NCI-H146 treated with DMSO at 0.1 percent for 48 hours (cell line): ENCODE data around the gene STH.
"Not testable (repeated sequence)": the region's sequence is repeated elsewhere in the genome, so short reads cannot be mapped to it uniquely, and the experiment has no call there.

Experiments used
- DNase-seq: peaks from one replicate; lab custom pipeline; 2025; ENCODE audit not compliant: unreplicated experiment; lab: John Stamatoyannopoulos, UW

Gene STH

DNA sequence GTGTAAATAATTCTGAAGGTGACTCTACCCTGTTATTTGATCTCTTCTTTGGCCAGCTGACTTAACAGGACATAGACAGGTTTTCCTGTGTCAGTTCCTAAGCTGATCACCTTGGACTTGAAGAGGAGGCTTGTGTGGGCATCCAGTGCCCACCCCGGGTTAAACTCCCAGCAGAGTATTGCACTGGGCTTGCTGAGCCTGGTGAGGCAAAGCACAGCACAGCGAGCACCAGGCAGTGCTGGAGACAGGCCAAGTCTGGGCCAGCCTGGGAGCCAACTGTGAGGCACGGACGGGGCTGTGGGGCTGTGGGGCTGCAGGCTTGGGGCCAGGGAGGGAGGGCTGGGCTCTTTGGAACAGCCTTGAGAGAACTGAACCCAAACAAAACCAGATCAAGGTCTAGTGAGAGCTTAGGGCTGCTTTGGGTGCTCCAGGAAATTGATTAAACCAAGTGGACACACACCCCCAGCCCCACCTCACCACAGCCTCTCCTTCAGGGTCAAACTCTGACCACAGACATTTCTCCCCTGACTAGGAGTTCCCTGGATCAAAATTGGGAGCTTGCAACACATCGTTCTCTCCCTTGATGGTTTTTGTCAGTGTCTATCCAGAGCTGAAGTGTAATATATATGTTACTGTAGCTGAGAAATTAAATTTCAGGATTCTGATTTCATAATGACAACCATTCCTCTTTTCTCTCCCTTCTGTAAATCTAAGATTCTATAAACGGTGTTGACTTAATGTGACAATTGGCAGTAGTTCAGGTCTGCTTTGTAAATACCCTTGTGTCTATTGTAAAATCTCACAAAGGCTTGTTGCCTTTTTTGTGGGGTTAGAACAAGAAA lies 5.1 kb downstream of the STH start:
- no peak for DNase-seq

DNA sequence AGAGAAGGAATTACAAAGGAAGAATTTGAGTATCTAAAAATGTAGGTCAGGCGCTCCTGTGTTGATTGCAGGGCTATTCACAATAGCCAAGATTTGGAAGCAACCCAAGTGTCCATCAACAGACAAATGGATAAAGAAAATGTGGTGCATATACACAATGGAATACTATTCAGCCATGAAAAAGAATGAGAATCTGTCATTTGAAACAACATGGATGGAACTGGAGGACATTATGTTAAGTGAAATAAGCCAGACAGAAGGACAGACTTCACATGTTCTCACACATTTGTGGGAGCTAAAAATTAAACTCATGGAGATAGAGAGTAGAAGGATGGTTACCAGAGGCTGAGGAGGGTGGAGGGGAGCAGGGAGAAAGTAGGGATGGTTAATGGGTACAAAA lies 7.0 kb downstream of the STH start:
- not testable (repeated sequence) for DNase-seq

DNA sequence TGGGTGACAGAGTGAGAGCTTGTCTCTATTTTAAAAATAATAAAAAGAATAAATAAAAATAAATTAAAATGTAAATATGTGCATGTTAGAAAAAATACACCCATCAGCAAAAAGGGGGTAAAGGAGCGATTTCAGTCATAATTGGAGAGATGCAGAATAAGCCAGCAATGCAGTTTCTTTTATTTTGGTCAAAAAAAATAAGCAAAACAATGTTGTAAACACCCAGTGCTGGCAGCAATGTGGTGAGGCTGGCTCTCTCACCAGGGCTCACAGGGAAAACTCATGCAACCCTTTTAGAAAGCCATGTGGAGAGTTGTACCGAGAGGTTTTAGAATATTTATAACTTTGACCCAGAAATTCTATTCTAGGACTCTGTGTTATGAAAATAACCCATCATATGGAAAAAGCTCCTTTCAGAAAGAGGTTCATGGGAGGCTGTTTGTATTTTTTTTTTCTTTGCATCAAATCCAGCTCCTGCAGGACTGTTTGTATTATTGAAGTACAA lies 8.5 kb downstream of the STH start:
- DNase-seq = no peak

DNA sequence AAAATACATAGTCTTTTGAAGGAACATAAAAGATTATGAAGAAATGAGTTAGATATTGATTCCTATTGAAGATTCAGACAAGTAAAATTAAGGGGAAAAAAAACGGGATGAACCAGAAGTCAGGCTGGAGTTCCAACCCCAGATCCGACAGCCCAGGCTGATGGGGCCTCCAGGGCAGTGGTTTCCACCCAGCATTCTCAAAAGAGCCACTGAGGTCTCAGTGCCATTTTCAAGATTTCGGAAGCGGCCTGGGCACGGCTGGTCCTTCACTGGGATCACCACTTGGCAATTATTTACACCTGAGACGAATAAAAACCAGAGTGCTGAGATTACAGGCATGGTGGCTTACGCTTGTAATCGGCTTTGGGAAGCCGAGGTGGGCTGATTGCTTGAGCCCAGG lies 9.5 kb downstream of the STH start:
- DNase-seq = no peak

DNA sequence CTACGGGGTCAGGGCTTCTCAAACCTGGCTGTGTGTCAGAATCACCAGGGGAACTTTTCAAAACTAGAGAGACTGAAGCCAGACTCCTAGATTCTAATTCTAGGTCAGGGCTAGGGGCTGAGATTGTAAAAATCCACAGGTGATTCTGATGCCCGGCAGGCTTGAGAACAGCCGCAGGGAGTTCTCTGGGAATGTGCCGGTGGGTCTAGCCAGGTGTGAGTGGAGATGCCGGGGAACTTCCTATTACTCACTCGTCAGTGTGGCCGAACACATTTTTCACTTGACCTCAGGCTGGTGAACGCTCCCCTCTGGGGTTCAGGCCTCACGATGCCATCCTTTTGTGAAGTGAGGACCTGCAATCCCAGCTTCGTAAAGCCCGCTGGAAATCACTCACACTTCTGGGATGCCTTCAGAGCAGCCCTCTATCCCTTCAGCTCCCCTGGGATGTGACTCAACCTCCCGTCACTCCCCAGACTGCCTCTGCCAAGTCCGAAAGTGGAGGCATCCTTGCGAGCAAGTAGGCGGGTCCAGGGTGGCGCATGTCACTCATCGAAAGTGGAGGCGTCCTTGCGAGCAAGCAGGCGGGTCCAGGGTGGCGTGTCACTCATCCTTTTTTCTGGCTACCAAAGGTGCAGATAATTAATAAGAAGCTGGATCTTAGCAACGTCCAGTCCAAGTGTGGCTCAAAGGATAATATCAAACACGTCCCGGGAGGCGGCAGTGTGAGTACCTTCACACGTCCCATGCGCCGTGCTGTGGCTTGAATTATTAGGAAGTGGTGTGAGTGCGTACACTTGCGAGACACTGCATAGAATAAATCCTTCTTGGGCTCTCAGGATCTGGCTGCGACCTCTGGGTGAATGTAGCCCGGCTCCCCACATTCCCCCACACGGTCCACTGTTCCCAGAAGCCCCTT lies 10.9 kb downstream of the STH start:
- no peak for DNase-seq

DNA sequence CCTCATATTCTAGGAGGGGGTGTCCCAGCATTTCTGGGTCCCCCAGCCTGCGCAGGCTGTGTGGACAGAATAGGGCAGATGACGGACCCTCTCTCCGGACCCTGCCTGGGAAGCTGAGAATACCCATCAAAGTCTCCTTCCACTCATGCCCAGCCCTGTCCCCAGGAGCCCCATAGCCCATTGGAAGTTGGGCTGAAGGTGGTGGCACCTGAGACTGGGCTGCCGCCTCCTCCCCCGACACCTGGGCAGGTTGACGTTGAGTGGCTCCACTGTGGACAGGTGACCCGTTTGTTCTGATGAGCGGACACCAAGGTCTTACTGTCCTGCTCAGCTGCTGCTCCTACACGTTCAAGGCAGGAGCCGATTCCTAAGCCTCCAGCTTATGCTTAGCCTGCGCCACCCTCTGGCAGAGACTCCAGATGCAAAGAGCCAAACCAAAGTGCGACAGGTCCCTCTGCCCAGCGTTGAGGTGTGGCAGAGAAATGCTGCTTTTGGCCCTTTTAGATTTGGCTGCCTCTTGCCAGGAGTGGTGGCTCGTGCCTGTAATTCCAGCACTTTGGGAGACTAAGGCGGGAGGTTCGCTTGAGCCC lies 11.6 kb downstream of the STH start:
- DNase-seq = no peak

DNA sequence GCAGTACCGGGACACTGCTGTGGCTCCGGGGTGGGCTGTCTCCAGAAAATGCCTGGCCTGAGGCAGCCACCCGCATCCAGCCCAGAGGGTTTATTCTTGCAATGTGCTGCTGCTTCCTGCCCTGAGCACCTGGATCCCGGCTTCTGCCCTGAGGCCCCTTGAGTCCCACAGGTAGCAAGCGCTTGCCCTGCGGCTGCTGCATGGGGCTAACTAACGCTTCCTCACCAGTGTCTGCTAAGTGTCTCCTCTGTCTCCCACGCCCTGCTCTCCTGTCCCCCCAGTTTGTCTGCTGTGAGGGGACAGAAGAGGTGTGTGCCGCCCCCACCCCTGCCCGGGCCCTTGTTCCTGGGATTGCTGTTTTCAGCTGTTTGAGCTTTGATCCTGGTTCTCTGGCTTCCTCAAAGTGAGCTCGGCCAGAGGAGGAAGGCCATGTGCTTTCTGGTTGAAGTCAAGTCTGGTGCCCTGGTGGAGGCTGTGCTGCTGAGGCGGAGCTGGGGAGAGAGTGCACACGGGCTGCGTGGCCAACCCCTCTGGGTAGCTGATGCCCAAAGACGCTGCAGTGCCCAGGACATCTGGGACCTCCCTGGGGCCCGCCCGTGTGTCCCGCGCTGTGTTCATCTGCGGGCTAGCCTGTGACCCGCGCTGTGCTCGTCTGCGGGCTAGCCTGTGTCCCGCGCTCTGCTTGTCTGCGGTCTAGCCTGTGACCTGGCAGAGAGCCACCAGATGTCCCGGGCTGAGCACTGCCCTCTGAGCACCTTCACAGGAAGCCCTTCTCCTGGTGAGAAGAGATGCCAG lies 12.9 kb downstream of the STH start:
- no peak for DNase-seq

DNA sequence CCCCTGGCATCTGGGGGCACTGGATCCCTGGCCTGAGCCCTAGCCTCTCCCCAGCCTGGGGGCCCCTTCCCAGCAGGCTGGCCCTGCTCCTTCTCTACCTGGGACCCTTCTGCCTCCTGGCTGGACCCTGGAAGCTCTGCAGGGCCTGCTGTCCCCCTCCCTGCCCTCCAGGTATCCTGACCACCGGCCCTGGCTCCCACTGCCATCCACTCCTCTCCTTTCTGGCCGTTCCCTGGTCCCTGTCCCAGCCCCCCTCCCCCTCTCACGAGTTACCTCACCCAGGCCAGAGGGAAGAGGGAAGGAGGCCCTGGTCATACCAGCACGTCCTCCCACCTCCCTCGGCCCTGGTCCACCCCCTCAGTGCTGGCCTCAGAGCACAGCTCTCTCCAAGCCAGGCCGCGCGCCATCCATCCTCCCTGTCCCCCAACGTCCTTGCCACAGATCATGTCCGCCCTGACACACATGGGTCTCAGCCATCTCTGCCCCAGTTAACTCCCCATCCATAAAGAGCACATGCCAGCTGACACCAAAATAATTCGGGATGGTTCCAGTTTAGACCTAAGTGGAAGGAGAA lies 13.5 kb downstream of the STH start:
- DNase-seq = no peak

DNA sequence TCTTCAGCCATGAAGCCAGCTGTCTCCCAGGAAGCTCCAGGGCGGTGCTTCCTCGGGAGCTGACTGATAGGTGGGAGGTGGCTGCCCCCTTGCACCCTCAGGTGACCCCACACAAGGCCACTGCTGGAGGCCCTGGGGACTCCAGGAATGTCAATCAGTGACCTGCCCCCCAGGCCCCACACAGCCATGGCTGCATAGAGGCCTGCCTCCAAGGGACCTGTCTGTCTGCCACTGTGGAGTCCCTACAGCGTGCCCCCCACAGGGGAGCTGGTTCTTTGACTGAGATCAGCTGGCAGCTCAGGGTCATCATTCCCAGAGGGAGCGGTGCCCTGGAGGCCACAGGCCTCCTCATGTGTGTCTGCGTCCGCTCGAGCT lies 14.1 kb downstream of the STH start:
- DNase-seq = no peak

DNA sequence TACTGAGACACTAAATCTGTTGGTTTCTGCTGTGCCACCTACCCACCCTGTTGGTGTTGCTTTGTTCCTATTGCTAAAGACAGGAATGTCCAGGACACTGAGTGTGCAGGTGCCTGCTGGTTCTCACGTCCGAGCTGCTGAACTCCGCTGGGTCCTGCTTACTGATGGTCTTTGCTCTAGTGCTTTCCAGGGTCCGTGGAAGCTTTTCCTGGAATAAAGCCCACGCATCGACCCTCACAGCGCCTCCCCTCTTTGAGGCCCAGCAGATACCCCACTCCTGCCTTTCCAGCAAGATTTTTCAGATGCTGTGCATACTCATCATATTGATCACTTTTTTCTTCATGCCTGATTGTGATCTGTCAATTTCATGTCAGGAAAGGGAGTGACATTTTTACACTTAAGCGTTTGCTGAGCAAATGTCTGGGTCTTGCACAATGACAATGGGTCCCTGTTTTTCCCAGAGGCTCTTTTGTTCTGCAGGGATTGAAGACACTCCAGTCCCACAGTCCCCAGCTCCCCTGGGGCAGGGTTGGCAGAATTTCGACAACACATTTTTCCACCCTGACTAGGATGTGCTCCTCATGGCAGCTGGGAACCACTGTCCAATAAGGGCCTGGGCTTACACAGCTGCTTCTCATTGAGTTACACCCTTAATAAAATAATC lies 14.6 kb downstream of the STH start:
- DNase-seq = no peak

DNA sequence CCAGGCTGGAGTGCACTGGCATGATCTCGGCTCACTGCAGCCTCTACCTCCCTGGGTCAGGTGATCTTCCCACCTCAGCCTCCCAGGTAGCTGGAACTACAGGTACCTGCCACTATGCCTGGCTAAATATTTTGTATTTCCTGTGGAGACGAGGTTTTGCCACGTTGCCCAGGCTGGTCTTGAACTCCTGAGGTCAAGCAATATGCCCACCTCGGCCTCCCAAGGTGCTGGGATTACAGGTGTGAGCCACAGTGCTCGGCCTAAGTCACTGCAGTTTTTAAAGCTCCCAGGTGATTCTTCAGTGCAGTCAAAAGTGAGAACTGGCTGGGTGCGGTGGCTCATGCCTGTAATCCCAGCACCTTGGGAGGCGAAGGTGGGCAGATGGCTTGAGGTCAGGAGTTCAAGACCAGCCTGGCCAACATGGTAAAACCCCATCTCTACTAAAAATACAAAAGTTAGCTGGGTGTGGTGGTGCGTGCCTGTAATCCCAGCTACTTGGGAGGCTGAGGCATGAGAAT lies 20.4 kb downstream of the STH start:
- DNase-seq = not testable (repeated sequence)

DNA sequence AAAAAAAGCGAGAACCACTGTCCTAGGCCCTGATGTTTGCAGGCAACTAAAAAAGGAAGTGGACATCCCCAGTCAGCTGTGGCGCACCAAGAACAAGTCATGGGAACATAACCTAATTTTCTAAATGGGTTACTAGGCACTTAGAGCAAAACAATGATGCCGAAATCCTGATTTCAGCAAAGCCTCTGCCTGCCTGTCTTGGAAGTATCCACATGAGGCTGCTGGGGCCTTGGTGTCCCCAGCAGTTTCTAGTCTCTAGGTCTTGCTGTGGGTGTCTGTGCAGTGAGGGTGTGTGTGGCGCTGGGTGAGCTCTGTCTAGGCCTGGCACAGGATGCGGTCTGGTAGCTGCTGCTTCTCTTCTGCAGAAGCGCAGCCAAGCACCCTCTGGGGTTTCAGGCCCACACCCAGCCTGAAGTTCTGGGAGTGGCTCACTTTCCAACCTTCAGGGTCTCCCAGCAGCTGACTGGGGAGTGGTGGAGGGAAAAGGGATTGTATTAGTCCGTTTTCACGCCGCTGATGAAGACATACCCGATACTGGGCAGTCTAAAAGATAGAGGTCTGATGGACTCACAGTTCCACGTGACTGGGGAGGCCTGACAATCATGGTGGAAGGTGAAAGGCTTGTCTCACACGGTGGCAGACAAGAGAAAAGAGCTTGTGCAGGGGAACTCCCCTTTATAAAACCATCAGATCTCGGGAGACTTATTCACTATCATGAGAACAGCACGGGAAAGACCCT lies 21.1 kb downstream of the STH start:
- DNase-seq = no peak

DNA sequence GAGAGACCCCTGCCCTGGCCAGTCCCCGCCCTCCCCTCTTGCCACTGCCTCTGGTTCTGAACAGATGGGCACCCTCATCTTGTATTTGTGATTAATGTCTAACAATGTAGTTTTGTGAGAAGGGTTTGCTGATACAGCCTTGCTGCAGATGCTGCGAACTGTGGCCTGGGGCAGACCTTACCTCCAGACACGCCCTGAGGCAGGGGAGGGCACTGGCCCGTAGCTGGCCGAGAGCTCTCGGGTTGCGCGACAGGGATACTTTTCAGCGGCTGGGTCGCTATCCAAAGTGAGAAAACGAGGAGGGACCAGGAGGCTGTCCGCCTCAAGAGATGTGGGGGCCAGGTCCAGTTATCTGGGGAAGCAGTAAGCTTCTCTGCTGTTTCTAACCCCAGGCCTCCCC lies 21.9 kb downstream of the STH start:
- DNase-seq = no peak

DNA sequence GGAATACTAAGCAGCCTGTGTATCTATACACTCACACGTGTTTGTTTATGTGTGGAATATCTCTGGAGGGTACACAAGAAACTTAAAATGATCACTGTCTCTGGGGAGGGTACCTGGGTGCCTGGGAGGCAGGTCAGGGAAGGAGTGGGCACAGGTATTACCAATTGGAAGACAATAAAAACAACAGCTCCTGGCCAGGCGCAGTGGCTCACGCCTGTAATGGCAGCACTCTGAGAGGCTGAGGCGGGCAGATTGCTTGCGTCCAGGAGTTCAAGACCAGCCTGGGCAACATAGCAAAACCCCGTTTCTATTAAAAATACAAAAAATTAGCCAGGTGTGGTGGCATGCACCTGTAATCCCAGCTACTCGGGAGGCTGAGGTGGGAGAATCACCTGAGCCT lies 24.3 kb downstream of the STH start:
- DNase-seq = not testable (repeated sequence)

DNA sequence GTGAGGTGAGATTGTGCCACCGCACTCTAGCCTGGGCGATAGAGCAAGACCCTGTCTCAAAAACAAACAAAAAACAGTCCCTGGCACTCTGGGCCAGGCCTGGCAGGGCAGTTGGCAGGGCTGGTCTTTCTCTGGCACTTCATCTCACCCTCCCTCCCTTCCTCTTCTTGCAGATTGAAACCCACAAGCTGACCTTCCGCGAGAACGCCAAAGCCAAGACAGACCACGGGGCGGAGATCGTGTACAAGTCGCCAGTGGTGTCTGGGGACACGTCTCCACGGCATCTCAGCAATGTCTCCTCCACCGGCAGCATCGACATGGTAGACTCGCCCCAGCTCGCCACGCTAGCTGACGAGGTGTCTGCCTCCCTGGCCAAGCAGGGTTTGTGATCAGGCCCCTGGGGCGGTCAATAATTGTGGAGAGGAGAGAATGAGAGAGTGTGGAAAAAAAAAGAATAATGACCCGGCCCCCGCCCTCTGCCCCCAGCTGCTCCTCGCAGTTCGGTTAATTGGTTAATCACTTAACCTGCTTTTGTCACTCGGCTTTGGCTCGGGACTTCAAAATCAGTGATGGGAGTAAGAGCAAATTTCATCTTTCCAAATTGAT lies 24.8 kb downstream of the STH start:
- DNase-seq = no peak

DNA sequence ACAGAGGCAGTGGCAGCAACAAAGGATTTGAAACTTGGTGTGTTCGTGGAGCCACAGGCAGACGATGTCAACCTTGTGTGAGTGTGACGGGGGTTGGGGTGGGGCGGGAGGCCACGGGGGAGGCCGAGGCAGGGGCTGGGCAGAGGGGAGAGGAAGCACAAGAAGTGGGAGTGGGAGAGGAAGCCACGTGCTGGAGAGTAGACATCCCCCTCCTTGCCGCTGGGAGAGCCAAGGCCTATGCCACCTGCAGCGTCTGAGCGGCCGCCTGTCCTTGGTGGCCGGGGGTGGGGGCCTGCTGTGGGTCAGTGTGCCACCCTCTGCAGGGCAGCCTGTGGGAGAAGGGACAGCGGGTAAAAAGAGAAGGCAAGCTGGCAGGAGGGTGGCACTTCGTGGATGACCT lies 25.5 kb downstream of the STH start:
- no peak for DNase-seq

DNA sequence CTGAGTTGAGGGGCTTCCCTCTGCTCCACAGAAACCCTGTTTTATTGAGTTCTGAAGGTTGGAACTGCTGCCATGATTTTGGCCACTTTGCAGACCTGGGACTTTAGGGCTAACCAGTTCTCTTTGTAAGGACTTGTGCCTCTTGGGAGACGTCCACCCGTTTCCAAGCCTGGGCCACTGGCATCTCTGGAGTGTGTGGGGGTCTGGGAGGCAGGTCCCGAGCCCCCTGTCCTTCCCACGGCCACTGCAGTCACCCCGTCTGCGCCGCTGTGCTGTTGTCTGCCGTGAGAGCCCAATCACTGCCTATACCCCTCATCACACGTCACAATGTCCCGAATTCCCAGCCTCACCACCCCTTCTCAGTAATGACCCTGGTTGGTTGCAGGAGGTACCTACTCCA lies 26.0 kb downstream of the STH start:
- no peak for DNase-seq

DNA sequence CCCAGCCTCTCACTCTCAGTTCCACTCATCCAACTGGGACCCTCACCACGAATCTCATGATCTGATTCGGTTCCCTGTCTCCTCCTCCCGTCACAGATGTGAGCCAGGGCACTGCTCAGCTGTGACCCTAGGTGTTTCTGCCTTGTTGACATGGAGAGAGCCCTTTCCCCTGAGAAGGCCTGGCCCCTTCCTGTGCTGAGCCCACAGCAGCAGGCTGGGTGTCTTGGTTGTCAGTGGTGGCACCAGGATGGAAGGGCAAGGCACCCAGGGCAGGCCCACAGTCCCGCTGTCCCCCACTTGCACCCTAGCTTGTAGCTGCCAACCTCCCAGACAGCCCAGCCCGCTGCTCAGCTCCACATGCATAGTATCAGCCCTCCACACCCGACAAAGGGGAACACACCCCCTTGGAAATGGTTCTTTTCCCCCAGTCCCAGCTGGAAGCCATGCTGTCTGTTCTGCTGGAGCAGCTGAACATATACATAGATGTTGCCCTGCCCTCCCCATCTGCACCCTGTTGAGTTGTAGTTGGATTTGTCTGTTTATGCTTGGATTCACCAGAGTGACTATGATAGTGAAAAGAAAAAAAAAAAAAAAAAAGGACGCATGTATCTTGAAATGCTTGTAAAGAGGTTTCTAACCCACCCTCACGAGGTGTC lies 26.6 kb downstream of the STH start:
- no peak for DNase-seq
